GM18873 (cell line): ENCODE results near the gene FAM72A.
"Not testable (repeated sequence)": the region's sequence is repeated elsewhere in the genome, so short reads cannot be mapped to it uniquely, and the experiment has no call there.

Experiments used
- ATAC-seq: cut with Tn5 transposase; IDR thresholded peaks from one replicate; pipeline ENCODE4 v1.9.1; 2021; ENCODE audit warnings: mild to moderate bottlenecking, moderate library complexity, moderate number of reproducible peaks; ENCODE audit not compliant: unreplicated experiment, low FRiP score

FAM72A gene

DNA sequence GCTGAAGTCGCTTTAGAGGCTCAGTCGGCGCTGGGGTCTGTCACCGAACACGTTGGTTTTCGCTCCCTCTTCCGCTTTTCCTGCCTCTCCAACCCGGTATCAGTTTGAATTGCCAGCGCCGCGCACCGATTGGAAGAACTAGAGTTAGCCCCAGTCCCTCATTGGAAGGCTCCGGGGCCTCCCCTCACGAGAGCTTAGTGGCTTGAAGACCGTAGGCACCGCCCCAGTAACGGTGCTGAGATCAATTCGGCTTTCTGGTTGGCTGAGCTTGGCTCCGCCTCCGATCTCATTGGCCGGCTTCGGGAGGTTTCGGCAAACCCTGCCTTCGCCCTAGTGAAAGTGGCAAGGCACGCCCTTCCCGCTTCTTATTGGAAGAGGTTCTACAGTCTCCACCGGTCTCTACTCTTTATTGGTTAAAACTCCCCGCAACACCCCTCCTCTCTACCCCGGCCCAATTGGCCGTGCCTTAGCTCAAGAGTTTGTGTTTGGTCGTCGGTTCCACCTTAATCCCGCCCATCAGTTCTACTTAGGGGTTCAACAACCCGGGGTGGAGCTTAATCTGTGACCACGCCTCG lies at the start of gene FAM72A:
Gene FAM72A, minus strand, starts transcription at position 51 of the 575 bp plus-strand sequence. CDS start 814 bp downstream, outside the sequence.
- peak; percentile 90 for ATAC-seq

- ATAC-seq: not testable (repeated sequence)
Measured at GRCh38 chr1:206250953-206251681, 48.5 kb upstream of the FAM72A start.

GRCh38 chr1:206246129-206246886 lies 43.7 kb upstream of the FAM72A start:
- not testable (repeated sequence) for ATAC-seq

- not testable (repeated sequence) for ATAC-seq
Measured at GRCh38 chr1:206245479-206245878, 42.8 kb upstream of the FAM72A start.

DNA sequence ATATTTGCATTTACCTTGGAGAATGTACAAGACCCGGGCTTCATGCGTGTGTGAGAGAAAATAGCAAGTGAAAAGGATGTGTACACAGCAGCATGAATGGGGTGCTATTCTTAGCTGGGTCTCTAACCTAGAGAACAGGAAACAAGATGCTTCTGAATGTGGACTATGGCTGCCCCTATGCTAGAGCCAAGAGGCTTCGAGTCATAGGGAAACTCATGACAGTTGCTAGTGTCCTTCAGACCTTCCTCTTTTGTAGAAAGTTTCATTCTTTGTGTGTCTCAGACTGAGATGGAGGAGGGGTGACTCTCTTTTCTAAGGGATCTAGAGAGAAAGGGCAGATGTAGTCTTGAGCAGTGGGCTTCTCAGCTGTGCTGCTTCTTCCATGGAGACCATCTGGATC lies 40.7 kb upstream of the FAM72A start:
- ATAC-seq: peak; percentile 98

- ATAC-seq: peak; percentile 40
Measured at GRCh38 chr1:206240288-206240687, 37.6 kb upstream of the FAM72A start.

DNA sequence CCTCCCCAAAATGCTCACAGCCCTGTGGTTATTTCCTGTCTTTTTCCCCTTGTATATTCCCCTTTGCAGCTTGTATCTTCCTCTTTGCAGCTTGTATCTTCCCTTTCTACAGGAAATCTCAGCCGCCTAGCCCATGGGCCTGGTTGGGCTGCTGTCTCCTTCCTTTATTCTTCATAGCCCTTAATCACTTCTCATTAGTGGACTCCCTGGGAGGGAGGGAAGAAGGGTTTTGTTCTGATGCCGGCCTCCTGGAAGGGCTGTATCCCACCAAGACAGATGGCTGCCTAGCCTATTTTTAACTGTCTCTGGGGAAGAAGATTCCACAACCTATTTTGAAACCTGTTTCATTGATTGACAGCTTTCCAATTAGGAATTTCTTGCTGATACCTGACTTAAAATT lies 32.6 kb upstream of the FAM72A start:
- ATAC-seq: not testable (repeated sequence)

- ATAC-seq: not testable (repeated sequence)
Measured at GRCh38 chr1:206234189-206234916, 31.7 kb upstream of the FAM72A start.

DNA sequence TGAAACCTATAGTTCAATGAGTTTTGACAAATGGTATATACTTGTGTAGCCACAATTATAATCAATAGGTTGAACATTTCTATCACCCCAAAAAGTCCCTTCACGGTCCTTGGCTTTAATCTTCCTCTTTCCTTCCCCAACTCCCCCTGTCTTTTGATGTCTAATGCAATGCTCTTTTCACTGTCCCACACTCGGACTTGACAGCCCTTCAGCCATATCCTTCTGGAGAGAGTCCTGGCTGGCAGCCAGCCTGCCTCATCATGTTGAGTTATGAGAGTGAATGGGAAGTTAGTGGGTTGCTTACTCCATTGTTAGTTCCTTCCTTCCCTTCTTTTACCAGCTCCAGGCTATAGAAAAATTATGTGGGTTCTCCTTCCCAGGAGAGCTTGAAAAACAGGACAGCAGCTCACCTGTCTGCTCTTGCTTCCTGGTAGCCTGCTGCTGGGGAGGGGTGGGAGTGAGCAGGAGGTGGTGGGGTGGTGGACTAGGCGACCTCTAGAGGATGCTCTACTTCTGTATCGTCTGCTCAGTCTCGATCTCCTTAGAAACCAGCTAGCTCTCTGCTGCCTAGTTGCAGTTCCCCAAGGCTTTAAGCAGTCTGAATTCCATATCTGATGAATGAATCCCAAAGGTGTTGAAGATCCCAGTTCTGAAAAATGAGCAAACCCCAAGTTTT lies 30.5 kb upstream of the FAM72A start:
- ATAC-seq: not testable (repeated sequence)

- not testable (repeated sequence) for ATAC-seq
Measured at GRCh38 chr1:206231989-206232388, 29.4 kb upstream of the FAM72A start.

- not testable (repeated sequence) for ATAC-seq
Measured at GRCh38 chr1:206229286-206229685, 26.6 kb upstream of the FAM72A start.

GRCh38 chr1:206226886-206227285 lies 24.2 kb upstream of the FAM72A start:
- not testable (repeated sequence) for ATAC-seq

DNA sequence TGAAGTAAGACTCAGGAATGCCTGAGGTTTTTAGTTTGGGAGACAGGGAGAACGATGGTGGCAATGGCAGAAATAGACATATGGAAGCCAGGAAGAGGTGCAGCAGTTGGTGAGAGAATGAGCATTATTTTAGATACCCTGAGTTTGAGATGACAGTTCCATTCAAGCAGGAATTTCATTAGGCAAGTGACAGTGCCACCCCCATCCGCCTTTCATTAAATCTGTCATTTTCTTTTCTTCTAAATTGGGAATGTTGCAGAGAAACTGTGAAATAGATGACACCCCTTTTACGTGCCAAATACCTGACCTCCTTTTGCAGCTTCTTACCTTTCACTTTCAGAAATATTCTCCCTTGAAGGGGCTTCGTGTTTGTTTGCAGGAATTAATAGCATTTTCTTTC lies 22.7 kb upstream of the FAM72A start:
- not testable (repeated sequence) for ATAC-seq

GRCh38 chr1:206224190-206224776 lies 21.6 kb upstream of the FAM72A start:
- ATAC-seq: not testable (repeated sequence)

GRCh38 chr1:206221585-206221984 lies 18.9 kb upstream of the FAM72A start:
- not testable (repeated sequence) for ATAC-seq

DNA sequence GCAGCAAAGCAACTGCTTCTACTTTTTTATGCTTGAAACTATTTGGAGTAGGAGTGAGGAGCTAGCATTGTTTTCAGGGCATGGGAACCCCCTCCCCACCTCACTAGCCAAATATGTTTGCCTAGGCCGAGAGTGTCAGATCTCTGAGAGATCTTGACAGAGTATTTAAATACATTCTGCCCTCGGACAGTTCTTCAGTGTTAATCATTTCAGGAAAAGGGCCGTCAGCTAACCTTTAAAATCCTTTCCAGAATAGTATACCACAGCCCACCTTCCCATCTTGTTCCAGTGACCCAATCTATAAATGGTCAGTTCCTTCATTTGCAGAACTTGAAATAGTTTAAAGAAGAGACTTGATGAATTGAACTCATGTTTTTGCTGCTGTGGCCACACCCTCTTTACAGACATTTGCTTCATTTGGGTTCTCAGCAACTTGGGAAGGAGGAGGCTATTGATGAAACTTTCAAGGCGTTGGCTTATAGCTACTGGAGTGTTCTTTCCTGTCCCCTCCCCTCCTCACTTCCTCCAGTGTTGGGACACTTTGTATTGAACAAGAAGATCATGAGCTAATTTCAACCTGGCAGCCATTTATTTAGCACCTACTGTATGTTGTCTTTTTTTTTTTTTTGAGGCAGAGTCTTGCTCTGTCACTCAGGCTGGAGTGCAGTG lies 17.8 kb upstream of the FAM72A start:
- ATAC-seq: not testable (repeated sequence)

GRCh38 chr1:206219514-206220331 lies 17.1 kb upstream of the FAM72A start:
- not testable (repeated sequence) for ATAC-seq

- ATAC-seq: not testable (repeated sequence)
Measured at GRCh38 chr1:206218765-206219164, 16.1 kb upstream of the FAM72A start.
